ENCODE data around the gene SLC45A1. TPM values are rescaled to one million over a fixed set of nuclear protein-coding genes. Genes with fewer than 3 reads are reported as not detected.

The SLC45A1 gene
- total RNA-seq, 2 donors from 2014 or later, result 0.65 to 0.70 TPM

DNA sequence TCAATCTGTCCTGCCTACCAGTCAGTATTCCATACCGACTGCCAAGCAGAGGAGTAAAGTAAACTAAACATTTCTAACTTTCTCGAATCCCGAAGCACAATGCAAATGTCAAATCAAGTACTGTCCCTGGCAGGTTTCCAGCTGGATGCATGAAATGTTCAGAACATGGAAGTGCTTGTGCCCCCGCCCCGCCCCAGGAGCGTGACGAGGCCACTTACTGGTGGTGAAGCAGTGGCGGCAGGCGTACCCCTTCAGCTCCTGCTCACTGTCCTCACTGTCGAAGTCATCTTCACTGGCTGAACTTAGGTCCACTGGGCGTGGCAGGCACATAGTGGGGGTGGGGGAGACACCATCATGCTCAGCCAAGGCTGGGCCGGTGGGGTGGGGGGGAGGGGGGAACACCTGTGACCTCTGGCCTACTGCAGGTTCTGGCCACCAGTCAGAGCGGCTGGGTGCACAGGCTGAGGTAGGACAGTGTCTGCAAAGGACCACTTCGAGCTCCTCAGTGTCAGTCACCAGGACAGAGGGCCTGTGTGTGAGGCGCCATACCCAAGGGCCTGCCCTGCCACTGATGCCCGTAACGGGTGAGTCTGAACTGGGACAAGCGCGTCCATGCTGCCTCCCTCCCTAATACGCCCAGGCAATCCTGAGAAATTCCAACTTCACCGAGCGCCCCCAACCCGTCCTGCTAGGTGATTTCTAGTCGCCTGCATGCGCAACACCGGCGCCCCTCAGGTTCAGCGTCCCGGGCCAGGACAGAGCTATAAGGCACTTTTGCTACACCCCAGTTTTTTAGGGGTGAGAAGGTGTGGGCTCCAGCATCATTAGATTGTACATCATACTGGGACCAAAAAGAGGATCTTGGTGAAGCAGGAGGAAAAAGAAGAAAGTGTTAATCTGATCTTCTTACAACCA, 46.9 kb downstream of the SLC45A1 start:
- no peaks in the 10 kb centered on the region for H3K36me3 Mint-ChIP-seq (ENCODE audit: low read depth)
- no peak overlapping the region for H3K4me3 Mint-ChIP-seq
- no peaks in the 10 kb centered on the region for H3K27me3 Mint-ChIP-seq
- no peak for ATAC-seq
- peaks cover 8% of the 10 kb centered on the region for H3K4me1 Mint-ChIP-seq
- DNase-seq, result no peak
- H3K27ac Mint-ChIP-seq, result no peak overlapping the region
- H3K9me3 ChIP-seq (ENCODE audit: control insufficient read depth, low read length, poor library complexity, severe bottlenecking), result no peaks in the 10 kb centered on the region

- no peak for DNase-seq
- Mint-ChIP-seq H3K4me1 (peaks cover 14% of the 10 kb centered on the region), H3K27me3 (no peaks in the 10 kb centered on the region), H3K4me3 (no peak overlapping the region), H3K36me3 (ENCODE audit: low read depth) (no peaks in the 10 kb centered on the region), H3K27ac (peak overlapping the region; percentile 92)
- no peak for ATAC-seq
- no peaks in the 10 kb centered on the region for H3K9me3 ChIP-seq (ENCODE audit: control insufficient read depth, low read length, poor library complexity, severe bottlenecking)
Measured at GRCh38 chr1:8365661-8366362, 47.9 kb downstream of the SLC45A1 start.

DNA sequence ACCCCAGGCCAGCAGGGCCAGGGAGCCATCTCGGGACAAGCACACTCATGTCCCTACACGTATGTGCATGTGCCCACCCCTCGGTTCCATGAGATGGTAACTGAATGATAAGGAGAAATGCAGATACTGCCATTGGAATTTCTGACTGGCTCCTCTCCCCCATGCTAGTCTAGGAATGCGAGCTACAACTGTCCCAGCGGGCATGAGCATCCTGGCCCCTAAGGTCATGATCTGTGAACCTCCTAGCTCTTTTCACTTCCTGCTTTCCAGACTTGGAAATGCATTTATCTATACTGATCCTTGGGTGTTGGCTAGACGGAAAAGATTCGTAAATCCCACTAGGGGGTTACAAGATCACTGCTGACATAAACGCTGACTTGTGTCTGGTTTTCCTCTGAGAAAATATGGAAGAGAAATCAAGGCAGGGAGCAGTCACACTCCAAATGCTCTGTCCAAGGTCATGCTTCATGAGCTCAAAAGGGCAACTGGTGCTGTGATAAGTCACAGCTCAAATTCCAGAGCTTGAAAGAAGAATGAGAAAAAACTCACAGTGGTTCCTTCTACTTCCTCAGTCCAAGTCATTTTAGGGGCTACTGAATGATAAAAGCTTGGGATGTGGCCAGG, 49.8 kb downstream of the SLC45A1 start:
- Mint-ChIP-seq H3K4me1 (peaks cover 28% of the 10 kb centered on the region), H3K27me3 (no peaks in the 10 kb centered on the region), H3K4me3 (no peak overlapping the region), H3K36me3 (ENCODE audit: low read depth) (no peaks in the 10 kb centered on the region), H3K27ac (peak overlapping the region; percentile 92)
- ATAC-seq (no peak), DNase-seq (no peak)
- H3K9me3 ChIP-seq (ENCODE audit: control insufficient read depth, low read length, poor library complexity, severe bottlenecking), result no peaks in the 10 kb centered on the region

DNA sequence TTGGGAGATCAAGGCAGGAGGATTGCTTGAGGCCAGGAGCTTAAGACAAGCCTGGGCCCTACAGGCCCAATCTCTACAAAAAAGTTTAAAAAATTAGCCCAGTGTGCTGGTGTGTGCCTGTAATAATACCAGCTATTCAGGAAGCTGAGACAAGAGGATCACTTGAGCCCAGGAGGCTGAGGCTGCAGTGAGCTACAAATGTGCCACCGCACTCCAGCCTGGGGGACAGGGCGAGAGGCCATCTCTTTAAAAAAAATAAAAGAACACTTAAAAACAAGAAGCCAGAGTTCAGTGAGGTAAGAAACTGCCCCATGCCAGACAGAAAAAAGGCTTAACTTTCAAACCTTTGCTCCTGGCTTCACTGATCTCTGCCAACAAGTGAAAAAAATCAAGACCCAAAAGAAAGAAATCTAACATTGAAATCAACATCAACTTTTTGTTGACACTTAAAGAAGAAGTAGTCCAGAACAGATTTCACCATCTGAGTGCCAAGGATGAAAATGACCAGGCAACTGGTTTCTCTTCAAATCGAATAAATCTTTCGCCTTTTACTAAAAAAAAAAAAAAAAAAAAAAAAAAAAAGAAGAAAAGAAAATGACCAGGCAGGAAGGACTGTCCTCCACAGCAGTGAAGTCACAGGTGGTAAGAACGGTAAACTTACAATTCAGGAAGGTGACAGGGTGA, 51.2 kb downstream of the SLC45A1 start:
- H3K9me3 ChIP-seq (ENCODE audit: control insufficient read depth, low read length, poor library complexity, severe bottlenecking), result no peaks in the 10 kb centered on the region
- ATAC-seq (no peak), DNase-seq (no peak)
- H3K36me3 Mint-ChIP-seq (ENCODE audit: low read depth), result no peaks in the 10 kb centered on the region
- H3K4me3 Mint-ChIP-seq, result no peak overlapping the region
- peak overlapping the region; percentile 89 for H3K27ac Mint-ChIP-seq
- peaks cover 33% of the 10 kb centered on the region for H3K4me1 Mint-ChIP-seq
- H3K27me3 Mint-ChIP-seq, result no peaks in the 10 kb centered on the region

- H3K9me3 ChIP-seq (ENCODE audit: control insufficient read depth, low read length, poor library complexity, severe bottlenecking), result no peaks in the 10 kb centered on the region
- DNase-seq (no peak), ATAC-seq (no peak)
- H3K27ac Mint-ChIP-seq, result peak overlapping the region; percentile 89
- H3K4me3 Mint-ChIP-seq, result no peak overlapping the region
- H3K4me1 Mint-ChIP-seq, result peaks cover 43% of the 10 kb centered on the region
- no peaks in the 10 kb centered on the region for H3K27me3 Mint-ChIP-seq
- H3K36me3 Mint-ChIP-seq (ENCODE audit: low read depth), result peaks cover 3% of the 10 kb centered on the region
Measured at GRCh38 chr1:8370046-8370881, 52.4 kb downstream of the SLC45A1 start.

- Mint-ChIP-seq H3K27me3 (no peaks in the 10 kb centered on the region), H3K27ac (peak overlapping the region; percentile 89), H3K4me1 (peaks cover 43% of the 10 kb centered on the region), H3K4me3 (no peak overlapping the region), H3K36me3 (ENCODE audit: low read depth) (peaks cover 3% of the 10 kb centered on the region)
- no peaks in the 10 kb centered on the region for H3K9me3 ChIP-seq (ENCODE audit: control insufficient read depth, low read length, poor library complexity, severe bottlenecking)
- no peak for DNase-seq
- ATAC-seq, result no peak
Measured at GRCh38 chr1:8370905-8371315, 53.0 kb downstream of the SLC45A1 start.

- no peaks in the 10 kb centered on the region for H3K27me3 Mint-ChIP-seq
- H3K4me3 Mint-ChIP-seq, result no peak overlapping the region
- peaks cover 3% of the 10 kb centered on the region for H3K36me3 Mint-ChIP-seq (ENCODE audit: low read depth)
- H3K27ac Mint-ChIP-seq, result peak overlapping the region; percentile 89
- no peaks in the 10 kb centered on the region for H3K9me3 ChIP-seq (ENCODE audit: control insufficient read depth, low read length, poor library complexity, severe bottlenecking)
- ATAC-seq (no peak), DNase-seq (no peak)
- peaks cover 47% of the 10 kb centered on the region for H3K4me1 Mint-ChIP-seq
Measured at GRCh38 chr1:8371372-8371991, 53.6 kb downstream of the SLC45A1 start.

GRCh38 chr1:8373125-8373524, 55.2 kb downstream of the SLC45A1 start:
- Mint-ChIP-seq H3K4me1 (peaks cover 47% of the 10 kb centered on the region), H3K27ac (peak overlapping the region; percentile 90), H3K27me3 (no peaks in the 10 kb centered on the region), H3K36me3 (ENCODE audit: low read depth) (peaks cover 3% of the 10 kb centered on the region), H3K4me3 (no peak overlapping the region)
- DNase-seq (no peak), ATAC-seq (no peak)
- no peaks in the 10 kb centered on the region for H3K9me3 ChIP-seq (ENCODE audit: control insufficient read depth, low read length, poor library complexity, severe bottlenecking)

DNA sequence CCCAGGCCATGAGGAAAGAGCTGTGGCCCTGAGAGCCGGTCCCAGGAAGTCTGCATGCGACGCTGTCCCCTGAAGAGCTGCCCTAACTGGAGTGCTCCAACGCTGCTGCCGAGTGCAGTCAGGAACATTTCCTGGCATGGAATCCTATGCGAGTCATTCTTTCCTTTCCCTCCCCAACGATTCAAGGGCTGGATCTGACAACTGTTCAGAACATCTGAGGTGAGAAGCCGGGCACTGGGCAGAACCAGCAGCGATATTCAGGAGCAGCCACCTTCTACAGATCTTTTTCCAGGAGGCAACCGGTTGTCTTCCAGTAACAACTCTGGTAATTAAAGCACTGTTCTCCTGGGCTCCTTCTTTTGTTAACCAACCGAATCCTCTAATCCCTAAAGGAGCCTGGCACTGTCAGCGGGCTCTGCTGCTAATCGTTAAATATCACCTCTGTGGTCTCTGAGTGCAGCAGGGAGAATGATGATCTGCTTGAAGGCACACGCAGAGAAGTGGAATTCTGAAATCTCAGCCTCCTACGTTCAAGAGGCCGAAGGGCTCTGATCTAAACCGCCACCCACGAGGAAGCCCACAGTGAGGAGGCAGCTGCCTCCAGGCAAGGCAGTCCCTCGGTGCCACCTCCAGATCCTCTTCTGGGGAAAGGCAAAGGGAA, 55.8 kb downstream of the SLC45A1 start:
- no peak overlapping the region for H3K4me3 Mint-ChIP-seq
- ATAC-seq (no peak), DNase-seq (no peak)
- peaks cover 3% of the 10 kb centered on the region for H3K36me3 Mint-ChIP-seq (ENCODE audit: low read depth)
- peaks cover 53% of the 10 kb centered on the region for H3K4me1 Mint-ChIP-seq
- no peaks in the 10 kb centered on the region for H3K27me3 Mint-ChIP-seq
- peak overlapping the region; percentile 90 for H3K27ac Mint-ChIP-seq
- H3K9me3 ChIP-seq (ENCODE audit: control insufficient read depth, low read length, poor library complexity, severe bottlenecking), result no peaks in the 10 kb centered on the region

- Mint-ChIP-seq H3K27ac (peak overlapping the region; percentile 90), H3K4me3 (peak overlapping the region; percentile 85), H3K27me3 (no peaks in the 10 kb centered on the region), H3K36me3 (ENCODE audit: low read depth) (peaks cover 3% of the 10 kb centered on the region), H3K4me1 (peaks cover 56% of the 10 kb centered on the region)
- no peak for ATAC-seq
- H3K9me3 ChIP-seq (ENCODE audit: control insufficient read depth, low read length, poor library complexity, severe bottlenecking), result no peaks in the 10 kb centered on the region
- no peak for DNase-seq
Measured at GRCh38 chr1:8374356-8374755, 56.4 kb downstream of the SLC45A1 start.

GRCh38 chr1:8374812-8375211, 56.9 kb downstream of the SLC45A1 start:
- Mint-ChIP-seq H3K4me1 (peaks cover 59% of the 10 kb centered on the region), H3K36me3 (ENCODE audit: low read depth) (peaks cover 3% of the 10 kb centered on the region), H3K27ac (peak overlapping the region; percentile 90), H3K4me3 (peak overlapping the region; percentile 85), H3K27me3 (no peaks in the 10 kb centered on the region)
- no peak for DNase-seq
- H3K9me3 ChIP-seq (ENCODE audit: control insufficient read depth, low read length, poor library complexity, severe bottlenecking), result no peaks in the 10 kb centered on the region
- peak; percentile 51 for ATAC-seq
